Measurements from ENCODE around the gene ARMS2.

- TF ChIP-seq, protein P1, sequence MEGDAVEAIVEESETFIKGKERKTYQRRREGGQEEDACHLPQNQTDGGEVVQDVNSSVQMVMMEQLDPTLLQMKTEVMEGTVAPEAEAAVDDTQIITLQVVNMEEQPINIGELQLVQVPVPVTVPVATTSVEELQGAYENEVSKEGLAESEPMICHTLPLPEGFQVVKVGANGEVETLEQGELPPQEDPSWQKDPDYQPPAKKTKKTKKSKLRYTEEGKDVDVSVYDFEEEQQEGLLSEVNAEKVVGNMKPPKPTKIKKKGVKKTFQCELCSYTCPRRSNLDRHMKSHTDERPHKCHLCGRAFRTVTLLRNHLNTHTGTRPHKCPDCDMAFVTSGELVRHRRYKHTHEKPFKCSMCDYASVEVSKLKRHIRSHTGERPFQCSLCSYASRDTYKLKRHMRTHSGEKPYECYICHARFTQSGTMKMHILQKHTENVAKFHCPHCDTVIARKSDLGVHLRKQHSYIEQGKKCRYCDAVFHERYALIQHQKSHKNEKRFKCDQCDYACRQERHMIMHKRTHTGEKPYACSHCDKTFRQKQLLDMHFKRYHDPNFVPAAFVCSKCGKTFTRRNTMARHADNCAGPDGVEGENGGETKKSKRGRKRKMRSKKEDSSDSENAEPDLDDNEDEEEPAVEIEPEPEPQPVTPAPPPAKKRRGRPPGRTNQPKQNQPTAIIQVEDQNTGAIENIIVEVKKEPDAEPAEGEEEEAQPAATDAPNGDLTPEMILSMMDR (IDR thresholded peaks at IDR 0.05): no peak
- TF ChIP-seq POLR2A (IDR thresholded peaks at IDR 0.05): no peak
Measured at GRCh38 chr10:122441961-122442360, 12.5 kb upstream of the ARMS2 start.

All from ovary (tissue), 3 donors.